Activated T-cell treated with anti-CD3 and anti-CD28 coated beads, Interleukin-2, amount 50 U/mL, for 1 hour (primary cell): Measurements from ENCODE around the gene LHFPL6.
"Not testable (repeated sequence)": the region's sequence is repeated elsewhere in the genome, so short reads cannot be mapped to it uniquely, and the experiment has no call there.

Experiments used
- DNase-seq: peaks from one replicate; pipeline ENCODE4 v3.0.0-alpha.2; 2020

The LHFPL6 gene

GRCh38 chr13:39377699-39378098 lies 225.3 kb downstream of the LHFPL6 start:
- DNase-seq, result no peak

- DNase-seq, result no peak
Measured at GRCh38 chr13:39376076-39376475, 226.9 kb downstream of the LHFPL6 start.

DNA sequence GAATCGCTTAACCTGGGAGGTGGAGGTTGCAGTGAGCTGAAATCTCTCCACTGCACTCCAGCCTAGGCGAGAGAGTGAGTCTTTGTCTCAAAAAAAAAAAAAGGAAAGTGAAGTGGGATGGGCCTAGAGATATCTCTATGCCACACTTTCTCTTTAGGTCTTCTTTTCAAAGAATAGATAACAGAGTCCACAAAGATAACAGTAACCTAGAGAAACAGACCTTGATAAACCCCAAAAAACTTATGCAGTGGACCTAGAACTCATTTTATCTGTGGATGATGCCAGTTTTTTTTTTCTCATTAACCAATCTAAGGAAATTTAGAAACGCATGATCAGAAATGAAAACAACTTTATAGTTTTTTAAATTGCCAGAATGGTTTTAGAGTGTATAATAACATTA lies 227.4 kb downstream of the LHFPL6 start:
- DNase-seq, result no peak

DNA sequence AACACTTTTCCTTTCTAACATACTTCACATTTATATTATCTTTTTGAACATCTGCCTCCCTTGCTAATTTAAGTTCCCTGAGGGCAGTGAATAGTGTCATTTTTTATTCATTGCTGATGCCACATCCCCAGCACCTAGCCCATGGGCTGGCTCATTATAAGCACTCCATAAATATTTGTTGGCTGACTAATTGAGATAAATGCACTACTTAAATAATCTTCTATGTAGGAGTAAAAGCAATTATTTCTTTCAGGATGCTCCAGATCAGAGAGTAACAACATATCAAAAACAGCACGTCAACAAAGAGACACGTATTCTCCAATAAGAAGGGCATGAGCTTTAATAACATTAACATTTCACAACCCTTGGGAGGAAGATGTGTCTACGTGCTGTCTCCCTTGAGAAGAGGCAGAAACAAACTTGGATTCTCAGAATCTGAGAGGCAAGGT lies 228.2 kb downstream of the LHFPL6 start:
- DNase-seq, result no peak

- no peak for DNase-seq
Measured at GRCh38 chr13:39373145-39373544, 229.8 kb downstream of the LHFPL6 start.

DNA sequence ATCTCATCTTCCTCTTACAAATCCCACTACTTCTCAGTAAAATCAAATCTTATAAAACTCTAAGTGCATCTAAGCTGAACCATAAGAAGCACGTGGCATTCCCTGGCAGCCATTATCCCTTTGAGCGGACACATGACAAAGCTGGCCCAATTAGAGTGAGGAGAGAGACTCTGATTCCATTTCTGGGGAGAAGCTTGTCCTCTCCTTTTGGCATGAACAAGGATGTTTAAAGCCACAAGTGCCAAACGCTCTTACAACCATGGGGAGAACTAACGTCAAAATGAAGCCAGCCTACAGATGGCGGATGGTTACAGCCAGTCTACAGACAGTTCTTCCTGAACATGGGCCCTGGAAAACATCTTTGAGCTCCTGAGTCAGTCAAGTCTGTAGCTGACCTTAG lies 231.3 kb downstream of the LHFPL6 start:
- DNase-seq, result no peak

- no peak for DNase-seq
Measured at GRCh38 chr13:39370554-39370953, 232.4 kb downstream of the LHFPL6 start.

DNA sequence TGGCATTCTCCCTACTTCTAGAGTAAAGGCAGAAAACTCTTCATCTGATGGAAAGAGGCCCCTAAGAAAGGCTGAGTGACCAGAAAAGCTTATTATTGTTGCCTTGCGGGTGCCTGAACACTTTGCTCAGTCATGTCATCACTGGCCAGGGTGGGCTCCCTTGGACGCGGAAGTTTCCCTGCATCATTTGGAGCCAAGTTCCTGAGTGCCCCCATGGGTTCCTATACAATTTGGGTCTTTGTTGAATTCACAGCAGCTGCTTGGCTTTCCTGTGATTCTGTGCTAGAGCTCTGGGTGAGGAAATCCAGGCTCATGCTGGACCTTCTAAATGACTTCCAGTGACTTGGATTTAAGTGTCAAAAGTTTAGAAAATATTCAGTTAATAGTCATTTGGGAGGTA lies 232.9 kb downstream of the LHFPL6 start:
- no peak for DNase-seq

- no peak for DNase-seq
Measured at GRCh38 chr13:39369161-39369890, 233.7 kb downstream of the LHFPL6 start.

- no peak for DNase-seq
Measured at GRCh38 chr13:39365879-39366278, 237.1 kb downstream of the LHFPL6 start.

DNA sequence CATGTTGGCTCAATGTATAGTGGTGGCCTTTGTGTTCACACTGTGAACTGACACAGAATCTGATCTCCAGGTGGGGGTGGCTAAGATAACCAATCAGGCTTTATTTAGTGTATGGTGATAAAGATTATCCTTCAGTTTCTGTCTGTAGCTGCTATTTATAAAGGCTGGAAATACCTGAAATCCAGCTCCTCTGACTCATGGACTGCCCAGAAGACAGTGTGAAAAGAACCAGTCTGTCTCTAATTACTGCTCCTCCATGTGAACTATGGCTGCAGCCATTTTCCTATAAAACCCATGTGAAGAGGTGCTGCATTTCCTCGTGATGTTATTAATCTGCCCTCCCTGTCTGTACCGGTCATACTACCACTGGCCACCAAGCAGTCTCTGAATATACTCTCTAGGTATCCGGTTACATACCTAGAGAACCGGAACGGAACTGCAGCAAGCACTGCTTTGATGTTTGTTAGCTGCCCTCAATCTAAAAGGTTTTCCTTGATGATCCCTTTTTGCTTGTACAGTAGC lies 238.0 kb downstream of the LHFPL6 start:
- no peak for DNase-seq

DNA sequence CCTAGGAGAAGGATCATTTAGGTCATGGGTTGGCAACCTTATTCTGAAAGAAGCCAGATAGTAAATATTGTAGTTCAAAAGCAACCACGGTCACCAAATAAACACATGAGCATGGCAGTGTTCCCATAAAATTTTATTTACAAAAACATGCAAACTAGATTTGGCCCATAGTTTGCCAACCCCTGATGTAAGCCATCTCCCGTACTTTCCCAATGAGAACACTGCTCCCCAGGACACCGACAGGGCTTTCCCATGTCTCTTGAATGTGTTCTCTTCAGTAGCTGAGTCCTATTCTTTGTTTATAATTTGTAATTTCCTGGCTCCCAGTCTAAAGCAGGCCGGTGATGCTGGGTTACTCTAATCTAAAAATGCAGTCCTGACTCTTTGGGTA lies 239.6 kb downstream of the LHFPL6 start:
- no peak for DNase-seq

DNA sequence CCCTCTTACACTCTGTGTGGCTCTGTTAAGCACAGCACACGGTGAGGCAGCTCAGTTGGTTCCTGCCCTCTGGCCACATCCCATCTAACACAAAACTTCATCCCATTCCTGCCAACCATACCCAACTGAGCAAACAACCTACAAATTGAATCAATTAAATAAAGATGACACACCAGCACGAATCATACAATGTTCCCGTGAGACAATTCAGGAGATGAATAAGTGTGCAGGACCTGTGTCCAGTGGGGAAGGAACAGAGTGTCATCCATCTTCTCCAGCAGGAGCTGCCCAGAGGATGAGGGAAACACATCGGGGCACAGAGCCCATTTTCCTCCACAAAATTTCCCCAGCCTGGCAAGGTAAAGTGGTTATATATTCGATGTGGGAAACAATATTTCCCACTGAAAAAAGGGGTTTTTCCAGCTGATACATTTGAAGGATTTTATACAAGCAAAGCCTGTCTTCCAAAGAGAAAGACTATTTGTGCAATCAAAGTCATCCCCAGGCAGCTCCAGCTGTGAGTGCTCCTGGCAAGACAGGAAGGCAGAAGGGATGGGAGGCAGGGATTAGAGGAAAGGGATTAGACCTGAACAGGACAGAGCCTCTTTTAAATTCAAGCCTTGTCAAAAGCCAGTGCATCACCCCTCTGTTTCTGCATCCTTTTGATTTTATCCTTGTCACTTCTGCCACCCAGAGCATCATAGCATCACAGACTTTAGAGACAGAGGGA lies 240.2 kb downstream of the LHFPL6 start:
- DNase-seq, result no peak

GRCh38 chr13:39353988-39354387 lies 249.0 kb downstream of the LHFPL6 start:
- DNase-seq, result no peak

DNA sequence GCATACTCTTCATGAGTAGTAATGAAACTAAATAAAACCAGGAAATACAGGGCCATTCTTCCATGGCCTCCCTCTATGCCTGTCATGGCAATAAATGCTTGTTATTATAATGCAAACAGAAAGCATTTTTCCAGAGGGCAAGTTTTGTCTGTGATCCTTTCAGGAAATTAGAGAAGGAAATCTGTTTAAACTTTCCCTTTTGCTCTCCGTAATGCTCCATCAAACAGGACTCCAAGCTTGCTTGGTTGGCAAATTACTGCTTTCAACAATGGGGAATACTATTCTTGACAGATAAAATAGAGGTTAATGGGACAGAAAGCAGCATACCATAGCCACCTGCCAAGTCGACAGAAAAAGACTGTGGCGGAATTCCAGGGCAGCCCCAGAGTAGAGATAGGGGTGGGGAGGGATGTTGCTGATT lies 252.5 kb downstream of the LHFPL6 start:
- no peak for DNase-seq

- DNase-seq, result no peak
Measured at GRCh38 chr13:39349391-39349960, 253.5 kb downstream of the LHFPL6 start.

DNA sequence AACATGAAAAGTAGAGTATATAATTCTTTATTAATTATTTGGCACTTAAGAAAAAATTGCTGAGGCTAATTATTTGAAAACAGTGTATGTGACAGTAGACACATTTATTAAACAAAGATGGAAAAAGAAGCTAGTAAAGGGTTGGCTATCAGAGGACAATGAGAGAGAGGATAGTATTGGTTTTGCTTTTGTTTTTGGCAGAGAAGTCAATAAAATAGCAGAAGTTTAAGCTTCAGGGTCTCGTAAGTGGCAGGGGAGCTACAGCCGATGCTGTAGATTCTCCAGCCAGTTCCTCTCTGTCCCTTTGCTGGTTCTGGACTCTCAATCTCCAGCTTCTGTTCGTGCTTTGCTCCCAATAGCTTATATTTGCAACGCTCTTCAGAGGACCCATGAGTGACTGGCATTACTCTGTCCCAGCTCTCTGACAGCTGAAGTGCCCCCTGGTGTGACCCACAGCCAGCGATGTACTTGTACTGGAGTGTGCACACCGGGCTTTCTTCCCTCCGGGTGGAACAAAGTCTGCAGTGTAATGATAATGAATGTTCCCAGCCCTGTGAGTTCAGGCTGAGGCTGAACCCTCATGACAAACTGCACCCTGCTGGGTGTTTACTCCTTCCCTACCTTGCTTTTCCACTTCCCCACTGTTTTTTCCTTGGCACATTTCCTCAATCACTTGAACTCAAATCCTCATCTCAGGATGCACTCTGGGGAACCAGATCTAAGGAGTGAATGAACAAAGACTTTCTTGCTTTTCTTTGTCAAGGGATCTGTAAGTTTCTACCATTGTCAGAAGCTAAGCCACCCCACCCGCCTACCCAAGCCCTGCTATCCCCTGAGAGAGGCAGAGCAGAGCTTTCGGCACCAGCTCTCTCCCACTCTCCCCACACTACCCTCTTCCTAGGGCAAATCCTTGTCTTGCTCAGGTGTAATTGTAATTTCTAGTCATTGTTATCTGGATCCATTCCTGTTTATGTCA lies 254.8 kb downstream of the LHFPL6 start:
- DNase-seq, result no peak

- no peak for DNase-seq
Measured at GRCh38 chr13:39345982-39346381, 257.0 kb downstream of the LHFPL6 start.

DNA sequence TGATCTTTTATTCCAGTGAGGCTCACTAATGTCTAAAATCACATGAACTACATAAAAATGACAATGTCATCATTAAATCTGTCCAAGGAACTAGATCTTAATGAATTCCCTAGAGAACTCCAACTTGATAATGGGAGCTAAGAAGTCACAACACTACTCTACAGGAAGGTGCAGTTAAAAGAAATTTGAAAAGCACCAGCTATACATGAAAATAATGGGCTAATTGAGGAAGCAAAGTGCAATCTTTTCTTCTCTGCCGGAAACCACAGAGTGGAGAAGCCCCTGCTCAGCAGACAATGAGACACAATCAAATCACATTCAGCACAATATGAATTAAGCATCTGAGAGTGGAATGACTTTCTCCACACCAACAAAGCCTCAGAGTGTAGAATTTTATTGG lies 261.7 kb downstream of the LHFPL6 start:
- no peak for DNase-seq

- not testable (repeated sequence) for DNase-seq
Measured at GRCh38 chr13:39338114-39338513, 264.9 kb downstream of the LHFPL6 start.

- DNase-seq, result no peak
Measured at GRCh38 chr13:39336937-39337336, 266.1 kb downstream of the LHFPL6 start.

DNA sequence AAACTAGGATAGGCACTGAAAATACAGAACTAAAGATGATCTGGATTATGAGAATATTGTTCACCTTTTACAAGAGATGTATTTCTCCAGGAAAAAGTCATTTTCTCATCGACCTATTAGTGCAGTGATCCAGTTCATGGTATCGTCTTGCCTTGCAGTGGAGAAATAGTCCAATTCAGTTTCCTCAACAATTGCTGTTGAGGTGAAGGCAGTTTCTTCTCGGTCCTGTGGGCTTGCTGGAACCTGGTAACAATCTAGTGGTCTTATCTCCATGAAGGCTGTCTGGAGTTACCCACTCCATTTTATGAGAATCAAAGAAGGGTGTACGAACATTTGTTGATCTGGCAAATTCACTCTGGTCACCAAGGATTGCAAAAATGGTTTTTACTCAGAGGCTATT lies 266.8 kb downstream of the LHFPL6 start:
- no peak for DNase-seq

DNA sequence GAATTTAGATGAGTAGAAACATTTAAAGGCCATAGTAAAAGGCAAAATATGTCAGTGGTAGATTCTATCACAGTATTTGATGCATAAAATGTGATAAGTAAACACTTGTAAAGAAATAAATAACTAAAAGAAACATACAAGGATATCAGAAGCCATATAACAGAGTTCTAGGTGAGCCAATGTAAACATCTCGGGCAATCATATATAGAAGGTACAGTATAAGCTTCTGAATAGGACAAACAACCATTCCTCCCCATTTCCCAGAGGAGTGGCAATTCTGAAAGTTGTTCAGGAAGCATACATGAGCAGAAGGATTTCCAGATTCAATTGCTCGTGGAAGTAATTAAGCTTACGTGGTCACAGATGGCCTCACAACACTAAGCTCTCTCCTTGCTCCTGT lies 267.3 kb downstream of the LHFPL6 start:
- DNase-seq, result no peak
